Activated naive CD8-positive, alpha-beta T cell (primary cell): ENCODE results near the gene NPLOC4.

Source experiments
- H3K27ac Mint-ChIP-seq: one replicate; pipeline ENCODE4 v1.8.0; 2021; ENCODE audit warnings: mixed read lengths
- H3K27me3 Mint-ChIP-seq: one replicate; pipeline ENCODE4 v1.8.0; 2021; ENCODE audit warnings: mixed read lengths
- H3K36me3 Mint-ChIP-seq: one replicate; pipeline ENCODE4 v1.8.0; 2021; ENCODE audit warnings: mixed read lengths
- H3K4me1 Mint-ChIP-seq: one replicate; pipeline ENCODE4 v1.8.0; 2021; ENCODE audit warnings: low read depth, mixed read lengths
- H3K4me3 Mint-ChIP-seq: one replicate; pipeline ENCODE4 v1.8.0; 2021; ENCODE audit warnings: mild to moderate bottlenecking, mixed read lengths
- H3K9me3 Mint-ChIP-seq: one replicate; pipeline ENCODE4 v1.8.0; 2021; ENCODE audit warnings: low read depth, mixed read lengths

NPLOC4 gene

GRCh38 chr17:81576621-81577277 lies 60.2 kb downstream of the NPLOC4 start:
- Mint-ChIP-seq H3K4me1 (peaks cover 12% of the 10 kb centered on the region), H3K4me3 (no peak overlapping the region), H3K27ac (no peak overlapping the region), H3K36me3 (peaks cover 2% of the 10 kb centered on the region), H3K27me3 (no peaks in the 10 kb centered on the region), H3K9me3 (no peaks in the 10 kb centered on the region)

GRCh38 chr17:81575836-81576235 lies 61.1 kb downstream of the NPLOC4 start:
- peaks cover 12% of the 10 kb centered on the region for H3K4me1 Mint-ChIP-seq
- no peak overlapping the region for H3K4me3 Mint-ChIP-seq
- no peaks in the 10 kb centered on the region for H3K9me3 Mint-ChIP-seq
- H3K27ac Mint-ChIP-seq: no peak overlapping the region
- peaks cover 2% of the 10 kb centered on the region for H3K36me3 Mint-ChIP-seq
- H3K27me3 Mint-ChIP-seq: no peaks in the 10 kb centered on the region

GRCh38 chr17:81574643-81574956 lies 62.3 kb downstream of the NPLOC4 start:
- H3K27me3 Mint-ChIP-seq: no peaks in the 10 kb centered on the region
- peaks cover 2% of the 10 kb centered on the region for H3K36me3 Mint-ChIP-seq
- H3K27ac Mint-ChIP-seq: no peak overlapping the region
- H3K4me3 Mint-ChIP-seq: no peak overlapping the region
- no peaks in the 10 kb centered on the region for H3K9me3 Mint-ChIP-seq
- H3K4me1 Mint-ChIP-seq: peaks cover 11% of the 10 kb centered on the region

- H3K4me3 Mint-ChIP-seq: no peak overlapping the region
- H3K27me3 Mint-ChIP-seq: no peaks in the 10 kb centered on the region
- no peaks in the 10 kb centered on the region for H3K9me3 Mint-ChIP-seq
- peaks cover 8% of the 10 kb centered on the region for H3K4me1 Mint-ChIP-seq
- H3K36me3 Mint-ChIP-seq: no peaks in the 10 kb centered on the region
- H3K27ac Mint-ChIP-seq: no peak overlapping the region
These were observed 62.9 kb downstream of the NPLOC4 start for GRCh38 chr17:81573794-81574642.

- H3K27me3 Mint-ChIP-seq: no peaks in the 10 kb centered on the region
- no peaks in the 10 kb centered on the region for H3K9me3 Mint-ChIP-seq
- no peak overlapping the region for H3K27ac Mint-ChIP-seq
- H3K36me3 Mint-ChIP-seq: no peaks in the 10 kb centered on the region
- H3K4me3 Mint-ChIP-seq: no peak overlapping the region
- no peaks in the 10 kb centered on the region for H3K4me1 Mint-ChIP-seq
These were observed 64.2 kb downstream of the NPLOC4 start for GRCh38 chr17:81572563-81573168.

GRCh38 chr17:81570964-81571363 lies 65.9 kb downstream of the NPLOC4 start:
- Mint-ChIP-seq H3K27ac (no peak overlapping the region), H3K9me3 (no peaks in the 10 kb centered on the region), H3K4me1 (no peaks in the 10 kb centered on the region), H3K36me3 (peaks cover under 1% of the 10 kb centered on the region), H3K27me3 (no peaks in the 10 kb centered on the region), H3K4me3 (no peak overlapping the region)

GRCh38 chr17:81569986-81570514 lies 66.9 kb downstream of the NPLOC4 start:
- H3K4me3 Mint-ChIP-seq: no peak overlapping the region
- H3K36me3 Mint-ChIP-seq: peaks cover 6% of the 10 kb centered on the region
- no peaks in the 10 kb centered on the region for H3K27me3 Mint-ChIP-seq
- H3K27ac Mint-ChIP-seq: no peak overlapping the region
- H3K4me1 Mint-ChIP-seq: no peaks in the 10 kb centered on the region
- no peaks in the 10 kb centered on the region for H3K9me3 Mint-ChIP-seq

GRCh38 chr17:81568416-81568815 lies 68.5 kb downstream of the NPLOC4 start:
- H3K27ac Mint-ChIP-seq: no peak overlapping the region
- H3K4me3 Mint-ChIP-seq: no peak overlapping the region
- H3K36me3 Mint-ChIP-seq: peaks cover 6% of the 10 kb centered on the region
- no peaks in the 10 kb centered on the region for H3K9me3 Mint-ChIP-seq
- H3K4me1 Mint-ChIP-seq: no peaks in the 10 kb centered on the region
- H3K27me3 Mint-ChIP-seq: no peaks in the 10 kb centered on the region

- Mint-ChIP-seq H3K27ac (no peak overlapping the region), H3K36me3 (peaks cover 6% of the 10 kb centered on the region), H3K27me3 (no peaks in the 10 kb centered on the region), H3K4me1 (no peaks in the 10 kb centered on the region), H3K9me3 (no peaks in the 10 kb centered on the region), H3K4me3 (no peak overlapping the region)
These were observed 69.7 kb downstream of the NPLOC4 start for GRCh38 chr17:81567191-81567590.

GRCh38 chr17:81566461-81567126 lies 70.3 kb downstream of the NPLOC4 start:
- no peaks in the 10 kb centered on the region for H3K9me3 Mint-ChIP-seq
- H3K27ac Mint-ChIP-seq: no peak overlapping the region
- no peaks in the 10 kb centered on the region for H3K27me3 Mint-ChIP-seq
- H3K4me1 Mint-ChIP-seq: no peaks in the 10 kb centered on the region
- H3K4me3 Mint-ChIP-seq: no peak overlapping the region
- H3K36me3 Mint-ChIP-seq: peaks cover 6% of the 10 kb centered on the region

- H3K4me3 Mint-ChIP-seq: no peak overlapping the region
- H3K36me3 Mint-ChIP-seq: peaks cover 10% of the 10 kb centered on the region
- H3K27me3 Mint-ChIP-seq: no peaks in the 10 kb centered on the region
- H3K9me3 Mint-ChIP-seq: no peaks in the 10 kb centered on the region
- no peak overlapping the region for H3K27ac Mint-ChIP-seq
- H3K4me1 Mint-ChIP-seq: peaks cover 2% of the 10 kb centered on the region
These were observed 71.7 kb downstream of the NPLOC4 start for GRCh38 chr17:81565231-81565630.

- H3K27ac Mint-ChIP-seq: no peak overlapping the region
- H3K36me3 Mint-ChIP-seq: peaks cover 10% of the 10 kb centered on the region
- no peak overlapping the region for H3K4me3 Mint-ChIP-seq
- no peaks in the 10 kb centered on the region for H3K9me3 Mint-ChIP-seq
- H3K4me1 Mint-ChIP-seq: peaks cover 2% of the 10 kb centered on the region
- H3K27me3 Mint-ChIP-seq: no peaks in the 10 kb centered on the region
These were observed 72.1 kb downstream of the NPLOC4 start for GRCh38 chr17:81564778-81565177.

GRCh38 chr17:81563861-81564586 lies 72.9 kb downstream of the NPLOC4 start:
- Mint-ChIP-seq H3K9me3 (no peaks in the 10 kb centered on the region), H3K36me3 (peaks cover 10% of the 10 kb centered on the region), H3K4me3 (no peak overlapping the region), H3K4me1 (peaks cover 2% of the 10 kb centered on the region), H3K27ac (no peak overlapping the region), H3K27me3 (no peaks in the 10 kb centered on the region)

- Mint-ChIP-seq H3K36me3 (peaks cover 10% of the 10 kb centered on the region), H3K9me3 (no peaks in the 10 kb centered on the region), H3K27ac (no peak overlapping the region), H3K27me3 (no peaks in the 10 kb centered on the region), H3K4me3 (no peak overlapping the region), H3K4me1 (peaks cover 2% of the 10 kb centered on the region)
These were observed 75.4 kb downstream of the NPLOC4 start for GRCh38 chr17:81561494-81561885.
